ENCODE measurements around the gene MARCHF11. TPM values are rescaled to one million over a fixed set of nuclear protein-coding genes. Genes with fewer than 3 reads are reported as not detected.

The MARCHF11 gene
- polyA plus RNA-seq, 3 donors = not detected

DNA sequence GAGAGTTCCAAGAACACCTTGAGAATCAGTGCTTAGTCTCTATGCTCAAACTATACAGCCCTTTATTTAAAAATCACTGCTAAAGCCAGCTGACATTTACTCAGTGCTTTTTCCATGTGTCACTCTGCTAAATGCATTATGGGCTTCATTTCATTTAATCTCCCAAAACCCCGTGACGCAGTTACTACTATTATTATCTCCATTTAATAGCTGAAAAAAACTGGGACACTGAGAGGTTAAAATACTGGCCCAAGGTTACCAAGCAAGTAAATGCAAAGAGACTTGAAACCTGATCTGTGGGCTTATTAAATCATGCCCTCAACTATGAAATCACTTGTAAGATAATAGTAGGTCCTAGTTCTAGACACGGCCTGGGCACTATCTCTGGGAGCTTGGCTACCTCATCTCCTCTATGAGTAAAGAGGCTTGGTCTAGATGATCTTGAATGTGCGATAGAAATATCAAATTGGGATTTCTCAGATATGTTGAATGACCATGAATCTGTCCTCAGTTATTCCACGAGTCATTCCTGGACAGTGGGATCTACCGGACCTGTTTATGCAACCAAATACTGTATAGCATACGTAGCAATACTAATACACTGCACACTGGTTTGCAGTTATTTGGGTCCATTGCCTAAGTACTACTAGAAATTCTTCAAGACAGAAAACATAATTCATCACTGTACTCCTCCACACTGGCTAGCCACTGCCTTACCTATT lies 32.3 kb downstream of the MARCHF11 start:
- Mint-ChIP-seq H3K27ac (no peak overlapping the region), H3K36me3 (no peaks in the 10 kb centered on the region), H3K27me3 (ENCODE audit: low read depth in 3 of 3) (no peaks in the 10 kb centered on the region), H3K4me1 (no peaks in the 10 kb centered on the region), H3K4me3 (no peak overlapping the region), H3K9me3 (peaks cover 0 to 8% (median 5%) of the 10 kb centered on the region in 7 donors)
- no peaks in the 10 kb centered on the region for H3K79me2 ChIP-seq (ENCODE audit: insufficient read depth, low read length)
- intact Hi-C loops (cut with micrococcal nuclease) = no loop called here
- TF ChIP-seq, protein P1, sequence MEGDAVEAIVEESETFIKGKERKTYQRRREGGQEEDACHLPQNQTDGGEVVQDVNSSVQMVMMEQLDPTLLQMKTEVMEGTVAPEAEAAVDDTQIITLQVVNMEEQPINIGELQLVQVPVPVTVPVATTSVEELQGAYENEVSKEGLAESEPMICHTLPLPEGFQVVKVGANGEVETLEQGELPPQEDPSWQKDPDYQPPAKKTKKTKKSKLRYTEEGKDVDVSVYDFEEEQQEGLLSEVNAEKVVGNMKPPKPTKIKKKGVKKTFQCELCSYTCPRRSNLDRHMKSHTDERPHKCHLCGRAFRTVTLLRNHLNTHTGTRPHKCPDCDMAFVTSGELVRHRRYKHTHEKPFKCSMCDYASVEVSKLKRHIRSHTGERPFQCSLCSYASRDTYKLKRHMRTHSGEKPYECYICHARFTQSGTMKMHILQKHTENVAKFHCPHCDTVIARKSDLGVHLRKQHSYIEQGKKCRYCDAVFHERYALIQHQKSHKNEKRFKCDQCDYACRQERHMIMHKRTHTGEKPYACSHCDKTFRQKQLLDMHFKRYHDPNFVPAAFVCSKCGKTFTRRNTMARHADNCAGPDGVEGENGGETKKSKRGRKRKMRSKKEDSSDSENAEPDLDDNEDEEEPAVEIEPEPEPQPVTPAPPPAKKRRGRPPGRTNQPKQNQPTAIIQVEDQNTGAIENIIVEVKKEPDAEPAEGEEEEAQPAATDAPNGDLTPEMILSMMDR (IDR thresholded peaks at IDR 0.05) = no peak
- no peak overlapping the region for H3K9ac ChIP-seq (ENCODE audit: insufficient read depth, low read length, poor library complexity, severe bottlenecking)
- H3K4me2 ChIP-seq (replicated peaks; ENCODE audit: extremely low read depth, low read length, poor library complexity, severe bottlenecking) = no peak overlapping the region
- no peaks in the 10 kb centered on the region for H3K36me3 ChIP-seq (replicated peaks in 1 of 2; ENCODE audit: control insufficient read depth in 1 of 2, insufficient read depth in 2 of 2, low read length in 2 of 2)
- DNase-seq = no peak
- H3K4me1 ChIP-seq (ENCODE audit: control insufficient read depth in 1 of 2, insufficient read depth in 2 of 2, low read length in 2 of 2) = no peaks in the 10 kb centered on the region
- H4K20me1 ChIP-seq (ENCODE audit: insufficient read depth, low read length) = no peaks in the 10 kb centered on the region
- no peak overlapping the region for H3K4me3 ChIP-seq (replicated peaks in 1 of 3; ENCODE audit: low read depth in 2 of 3, low read length in 3 of 3)
- H3K27ac ChIP-seq (ENCODE audit: low read depth in 1 of 2, low read length in 2 of 2) = no peak overlapping the region
- H3K9me3 ChIP-seq (replicated peaks in 1 of 2; ENCODE audit: control insufficient read depth in 1 of 2, insufficient read depth in 1 of 2, low read length in 2 of 2) = peaks cover 5 to 6% of the 10 kb centered on the region in 2 donors
- no peak overlapping the region for H2AFZ ChIP-seq (ENCODE audit: insufficient read depth, low read depth, low read length, poor library complexity, severe bottlenecking)
- WGBS (ENCODE audit: insufficient coverage) = 63% methylated on average over 3 of the region's 7 CpGs
- H3K27me3 ChIP-seq (ENCODE audit: control insufficient read depth in 2 of 2, insufficient read depth in 2 of 2, low read length in 2 of 2) = no peaks in the 10 kb centered on the region

DNA sequence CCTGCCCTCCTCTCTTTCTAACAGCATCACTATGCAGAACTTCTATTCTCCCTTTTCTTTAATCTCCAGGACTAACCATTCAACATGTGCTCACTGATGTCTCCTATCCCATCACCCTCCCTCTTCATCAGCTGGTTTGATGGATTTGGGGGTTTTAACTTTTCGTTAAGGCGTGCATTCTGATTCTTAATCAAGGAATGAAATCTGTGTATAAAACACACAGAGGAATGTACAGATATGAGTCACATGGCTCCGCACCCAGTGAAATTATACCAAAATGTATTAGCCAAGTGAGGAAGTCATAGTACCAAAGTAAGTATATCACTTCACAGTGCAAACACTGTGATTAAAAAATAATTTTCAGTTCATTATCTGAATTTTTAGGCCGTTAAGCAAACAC lies 35.2 kb downstream of the MARCHF11 start:
- no CpG with 5 or more reads among the region's 4 CpGs for WGBS (ENCODE audit: insufficient coverage)
- no peaks in the 10 kb centered on the region for H4K20me1 ChIP-seq (ENCODE audit: insufficient read depth, low read length)
- H3K4me2 ChIP-seq (replicated peaks; ENCODE audit: extremely low read depth, low read length, poor library complexity, severe bottlenecking) = no peak overlapping the region
- H3K4me1 Mint-ChIP-seq = no peaks in the 10 kb centered on the region
- intact Hi-C loops (cut with micrococcal nuclease) = no loop called here
- H3K79me2 ChIP-seq (ENCODE audit: insufficient read depth, low read length) = no peaks in the 10 kb centered on the region
- no peak for DNase-seq
- TF ChIP-seq, protein P1 (IDR thresholded peaks at IDR 0.05) = no peak
- no peak overlapping the region for H2AFZ ChIP-seq (ENCODE audit: insufficient read depth, low read depth, low read length, poor library complexity, severe bottlenecking)
- H3K4me3 Mint-ChIP-seq = no peak overlapping the region
- H3K27ac Mint-ChIP-seq = no peak overlapping the region
- no peaks in the 10 kb centered on the region for H3K36me3 ChIP-seq (replicated peaks in 1 of 2; ENCODE audit: control insufficient read depth in 1 of 2, insufficient read depth in 2 of 2, low read length in 2 of 2)
- no peaks in the 10 kb centered on the region for H3K36me3 Mint-ChIP-seq
- H3K27me3 Mint-ChIP-seq (ENCODE audit: low read depth in 3 of 3) = no peaks in the 10 kb centered on the region
- H3K27me3 ChIP-seq (ENCODE audit: control insufficient read depth in 2 of 2, insufficient read depth in 2 of 2, low read length in 2 of 2) = no peaks in the 10 kb centered on the region
- H3K27ac ChIP-seq (ENCODE audit: low read depth in 1 of 2, low read length in 2 of 2) = no peak overlapping the region
- H3K9me3 ChIP-seq (replicated peaks in 1 of 2; ENCODE audit: control insufficient read depth in 1 of 2, insufficient read depth in 1 of 2, low read length in 2 of 2) = peaks cover 2 to 4% of the 10 kb centered on the region in 2 donors
- H3K4me1 ChIP-seq (ENCODE audit: control insufficient read depth in 1 of 2, insufficient read depth in 2 of 2, low read length in 2 of 2) = no peaks in the 10 kb centered on the region
- no peak overlapping the region for H3K4me3 ChIP-seq (replicated peaks in 1 of 3; ENCODE audit: low read depth in 2 of 3, low read length in 3 of 3)
- H3K9me3 Mint-ChIP-seq = peaks cover 0 to 3% (median under 1%) of the 10 kb centered on the region in 7 donors
- no peak overlapping the region for H3K9ac ChIP-seq (ENCODE audit: insufficient read depth, low read length, poor library complexity, severe bottlenecking)
